LNCaP clone FGC (cell line): ENCODE results near the gene TMEM187.

Experiments used
- DNase-seq: peaks from one replicate; pipeline ENCODE4 v3.0.0-alpha.2; 2011; ENCODE audit warnings: low read depth
- H3K4me3 ChIP-seq: 2 replicates; pipeline ENCODE4 v1.5.1; 2011; ENCODE audit warnings: mild to moderate bottlenecking, low read depth, low read length, control low read depth
- TF ChIP-seq, protein P1 (sequence below): IDR thresholded peaks from 2 replicates; pipeline ENCODE4 v1.5.1; 2012; ENCODE audit warnings: mild to moderate bottlenecking; ENCODE audit not compliant: control insufficient read depth, insufficient read depth; ENCODE audit errors: extremely low read depth

TMEM187 gene

DNA sequence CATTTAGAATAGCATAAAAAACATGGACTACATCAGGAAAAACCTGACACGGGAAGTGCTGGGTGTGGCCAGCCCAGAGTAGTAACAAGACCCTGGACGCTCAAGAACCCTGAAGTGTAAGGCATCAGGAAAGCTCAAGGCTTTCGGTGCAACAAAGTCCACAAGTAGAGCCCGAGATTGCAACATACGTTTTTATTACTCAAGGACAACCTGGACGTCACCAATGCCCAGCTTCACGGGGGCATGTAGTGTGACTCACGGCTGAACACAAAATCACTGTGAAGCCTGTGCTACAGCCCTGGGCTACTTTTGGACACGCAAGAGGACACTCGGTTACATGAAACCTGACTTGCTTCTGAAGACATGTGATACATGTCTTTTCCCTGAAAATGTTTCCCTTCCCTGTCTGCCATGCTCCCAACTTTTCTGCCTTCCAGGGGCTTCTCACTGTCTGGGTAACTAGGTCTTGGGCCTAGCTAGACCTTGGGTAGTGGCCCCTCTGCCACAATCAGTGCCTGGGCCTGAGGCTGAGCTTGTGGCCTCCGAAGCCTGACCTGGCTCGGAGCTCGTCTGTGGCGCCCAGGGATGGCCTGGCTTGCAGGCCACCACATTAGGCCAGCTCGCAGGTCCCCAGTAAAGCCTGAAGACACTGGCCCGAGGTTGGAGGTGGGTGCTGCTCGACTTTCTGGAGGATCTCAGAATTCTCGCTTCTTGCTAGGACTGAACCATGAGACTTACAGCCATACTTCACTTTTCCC, 38.0 kb downstream of the TMEM187 start:
- TF ChIP-seq, protein P1, sequence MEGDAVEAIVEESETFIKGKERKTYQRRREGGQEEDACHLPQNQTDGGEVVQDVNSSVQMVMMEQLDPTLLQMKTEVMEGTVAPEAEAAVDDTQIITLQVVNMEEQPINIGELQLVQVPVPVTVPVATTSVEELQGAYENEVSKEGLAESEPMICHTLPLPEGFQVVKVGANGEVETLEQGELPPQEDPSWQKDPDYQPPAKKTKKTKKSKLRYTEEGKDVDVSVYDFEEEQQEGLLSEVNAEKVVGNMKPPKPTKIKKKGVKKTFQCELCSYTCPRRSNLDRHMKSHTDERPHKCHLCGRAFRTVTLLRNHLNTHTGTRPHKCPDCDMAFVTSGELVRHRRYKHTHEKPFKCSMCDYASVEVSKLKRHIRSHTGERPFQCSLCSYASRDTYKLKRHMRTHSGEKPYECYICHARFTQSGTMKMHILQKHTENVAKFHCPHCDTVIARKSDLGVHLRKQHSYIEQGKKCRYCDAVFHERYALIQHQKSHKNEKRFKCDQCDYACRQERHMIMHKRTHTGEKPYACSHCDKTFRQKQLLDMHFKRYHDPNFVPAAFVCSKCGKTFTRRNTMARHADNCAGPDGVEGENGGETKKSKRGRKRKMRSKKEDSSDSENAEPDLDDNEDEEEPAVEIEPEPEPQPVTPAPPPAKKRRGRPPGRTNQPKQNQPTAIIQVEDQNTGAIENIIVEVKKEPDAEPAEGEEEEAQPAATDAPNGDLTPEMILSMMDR: no peak
- no peak for DNase-seq
- H3K4me3 ChIP-seq: no peak overlapping the region

DNA sequence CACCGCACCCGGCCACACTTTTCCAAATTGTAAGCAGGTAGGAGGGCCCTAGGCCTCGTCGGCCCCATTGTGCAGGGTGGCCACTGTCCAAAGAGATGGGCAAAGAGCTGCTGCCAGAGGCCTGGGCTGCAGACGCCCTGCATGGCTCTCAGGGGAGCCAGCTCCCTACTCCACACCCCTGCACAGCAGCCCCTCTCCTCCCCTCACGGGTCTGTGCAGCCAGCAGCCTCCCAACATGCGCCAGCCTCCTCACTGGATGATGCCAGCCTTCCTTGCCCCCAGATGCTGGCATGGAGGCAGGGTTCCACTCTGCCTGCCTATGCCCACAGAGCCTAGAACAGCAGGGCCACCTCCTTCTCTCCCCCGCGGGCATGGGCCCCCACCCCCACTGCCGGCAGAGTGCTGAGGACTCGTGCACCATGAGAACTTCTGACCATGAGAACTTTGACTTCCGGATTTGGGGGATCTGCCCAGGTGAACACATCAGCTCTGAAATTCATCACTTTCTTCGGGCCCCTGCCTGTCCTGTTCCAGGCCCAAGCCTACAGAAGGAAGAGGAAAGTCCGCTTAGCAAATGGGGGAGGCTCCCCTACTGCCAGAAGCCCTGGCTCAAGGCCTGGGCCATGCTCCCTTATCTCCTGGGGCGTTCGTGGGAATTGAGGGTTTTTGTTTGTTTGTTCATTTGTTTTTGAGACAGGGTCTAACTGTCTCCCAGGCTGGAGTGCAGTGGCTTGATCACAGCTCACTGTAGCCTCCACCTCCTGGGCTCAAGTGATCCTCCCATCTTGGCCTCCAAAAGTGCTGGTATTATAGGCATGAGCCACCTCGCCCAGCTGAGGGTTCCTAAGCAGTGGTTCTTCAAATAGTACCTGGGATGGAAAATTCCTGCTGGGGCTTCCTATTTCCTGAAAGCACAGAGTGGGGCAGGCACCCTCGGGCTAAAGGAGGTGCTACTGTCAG, 39.1 kb downstream of the TMEM187 start:
- TF ChIP-seq, protein P1: no peak
- H3K4me3 ChIP-seq: no peak overlapping the region
- no peak for DNase-seq

DNA sequence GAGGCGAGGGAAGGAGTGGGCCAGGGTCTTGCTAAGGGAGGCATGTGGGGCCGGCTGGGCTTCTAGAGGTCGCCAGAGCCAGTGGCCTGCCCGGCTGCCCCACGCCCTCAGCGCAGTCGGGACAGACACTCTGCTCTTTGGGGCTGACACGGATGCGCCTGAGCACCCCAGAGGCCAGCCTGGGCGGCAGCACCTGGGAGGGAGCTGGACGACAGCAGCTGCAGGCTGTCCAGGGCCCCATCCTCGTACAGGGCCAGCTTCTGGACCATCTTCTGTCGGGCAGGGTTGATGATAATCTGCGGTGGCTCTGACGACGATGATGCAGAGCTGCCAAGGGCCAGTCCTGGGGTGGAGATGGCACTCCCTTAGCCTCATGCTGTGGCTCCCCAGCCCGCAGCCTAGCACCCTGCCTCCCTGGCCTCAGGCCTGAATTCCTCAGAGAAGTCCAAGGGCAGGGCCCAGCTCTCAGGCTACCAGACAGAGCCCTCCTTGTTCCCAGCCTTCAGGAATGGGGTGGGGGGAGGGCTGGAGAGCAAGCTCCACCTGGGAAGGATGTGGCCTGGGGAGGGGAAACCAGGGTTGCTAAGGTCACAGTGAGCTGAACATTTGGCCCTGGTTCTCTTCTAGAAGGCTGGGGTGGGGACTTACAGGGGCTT, 39.9 kb downstream of the TMEM187 start:
- no peak overlapping the region for H3K4me3 ChIP-seq
- no peak for DNase-seq
- TF ChIP-seq, protein P1: no peak

DNA sequence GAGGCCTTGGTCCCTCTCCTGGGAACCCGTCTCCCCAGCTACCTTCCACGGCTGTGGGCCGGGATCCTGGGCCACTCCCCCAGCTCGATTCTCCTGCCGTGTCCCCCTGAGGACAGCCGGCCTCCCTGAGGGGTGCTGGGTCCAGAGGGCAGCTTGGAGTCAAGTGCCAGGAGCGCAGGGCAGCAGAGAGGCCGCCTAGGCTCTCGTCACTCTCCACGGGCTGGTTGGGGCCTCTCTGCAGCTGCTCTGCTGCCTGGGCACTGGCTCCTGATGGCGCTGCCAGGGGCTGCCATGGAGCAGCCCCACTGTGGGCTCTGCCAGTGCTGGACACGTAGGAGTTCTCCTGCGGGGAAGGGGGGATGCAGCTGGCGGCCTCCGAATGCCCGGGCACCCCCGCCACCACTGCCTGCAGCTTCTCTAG, 40.5 kb downstream of the TMEM187 start:
- DNase-seq: no peak
- no peak overlapping the region for H3K4me3 ChIP-seq
- TF ChIP-seq, protein P1: no peak

DNA sequence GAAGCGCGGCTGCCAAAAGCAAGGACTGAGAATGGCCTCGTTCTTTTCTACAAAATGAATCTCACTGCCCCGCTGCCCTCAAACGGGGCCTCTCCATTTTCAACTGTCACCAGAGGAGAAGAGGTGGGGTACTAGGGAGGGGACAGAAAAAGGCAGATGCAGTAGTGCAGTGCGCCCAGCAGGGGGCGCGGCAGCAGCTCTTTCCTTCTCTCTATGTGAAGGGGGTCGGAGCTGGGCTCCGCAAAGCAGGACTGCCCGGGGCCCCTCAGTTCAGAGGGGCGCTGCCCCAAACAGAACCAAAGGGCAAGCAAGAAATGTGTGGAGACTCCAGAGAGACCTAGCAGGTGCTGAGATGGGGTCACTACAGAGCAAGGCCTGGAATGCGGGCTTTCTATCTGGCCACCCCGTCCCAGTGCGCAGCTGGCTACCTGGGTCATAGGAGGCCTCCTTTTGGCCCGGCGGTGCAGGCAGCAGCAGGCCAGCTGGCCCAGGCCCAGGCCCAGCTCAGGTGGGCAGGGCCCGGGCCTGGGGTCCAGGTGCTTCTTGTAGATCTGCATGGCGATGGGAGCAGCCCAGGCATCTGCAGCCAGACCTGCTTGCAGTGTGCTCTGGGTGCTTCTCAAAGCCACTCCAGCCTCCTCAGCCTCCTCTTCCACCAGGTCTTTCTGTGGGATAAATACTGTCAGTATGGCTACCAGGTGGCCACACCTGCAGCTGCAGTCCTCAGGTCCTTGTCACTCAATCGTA, 41.2 kb downstream of the TMEM187 start:
- TF ChIP-seq, protein P1: peak; percentile 62
- H3K4me3 ChIP-seq: no peak overlapping the region
- DNase-seq: no peak

DNA sequence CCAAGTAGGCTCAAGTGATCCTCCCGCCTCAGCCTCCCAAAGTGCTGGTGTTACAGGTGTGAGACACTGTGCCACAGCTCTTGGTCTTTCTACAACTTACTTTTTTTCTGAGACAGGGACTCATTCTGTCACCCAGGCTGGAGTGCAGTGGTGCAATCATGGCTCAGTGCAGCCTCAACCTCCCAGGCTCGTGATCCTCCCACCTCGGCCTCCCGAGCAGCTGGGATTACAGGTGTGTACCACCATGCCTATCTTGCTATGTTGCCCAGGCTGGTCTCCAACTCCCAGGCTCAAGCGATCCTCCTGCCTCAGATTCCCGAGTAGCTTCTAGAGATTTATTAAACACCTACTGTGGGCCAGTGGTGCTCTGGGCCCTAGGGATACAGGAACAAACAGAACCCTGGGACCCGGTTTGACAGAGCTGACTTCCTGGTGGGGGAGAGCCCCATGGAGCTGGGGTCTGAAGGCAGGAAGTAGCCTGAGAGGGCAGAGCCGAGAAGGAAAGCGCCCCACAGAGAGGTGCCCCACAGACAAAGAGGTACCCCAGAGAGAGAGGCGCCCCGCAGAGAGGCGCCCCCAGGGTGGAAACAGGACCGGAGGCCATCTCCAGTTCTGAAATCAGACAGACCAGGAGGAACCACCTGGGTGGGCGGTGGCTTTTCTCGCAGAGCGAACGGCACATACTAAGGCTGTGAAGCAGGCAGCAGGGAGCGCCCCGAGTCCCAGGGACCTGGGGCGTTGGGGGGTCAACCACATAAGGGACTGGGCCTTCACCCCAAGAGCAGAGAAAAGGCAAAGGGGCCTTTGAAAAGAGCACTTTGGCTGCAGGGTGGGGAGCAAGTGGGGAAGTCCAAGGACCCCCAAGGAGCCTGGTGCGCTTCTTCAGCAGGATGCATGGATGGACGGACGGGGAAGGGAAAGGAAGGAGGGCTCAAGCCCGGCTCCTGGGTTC, 42.2 kb downstream of the TMEM187 start:
- TF ChIP-seq, protein P1: no peak
- no peak for DNase-seq
- H3K4me3 ChIP-seq: no peak overlapping the region
